HG03103 (cell line): Measurements from ENCODE around the gene PMPCB.
"Not testable (repeated sequence)": the region's sequence is repeated elsewhere in the genome, so short reads cannot be mapped to it uniquely, and the experiment has no call there.

Source experiments
- ATAC-seq: cut with Tn5 transposase; IDR thresholded peaks from one replicate; pipeline ENCODE4 v1.9.1; 2021; ENCODE audit warnings: low read depth; ENCODE audit not compliant: unreplicated experiment

PMPCB gene, protein sequence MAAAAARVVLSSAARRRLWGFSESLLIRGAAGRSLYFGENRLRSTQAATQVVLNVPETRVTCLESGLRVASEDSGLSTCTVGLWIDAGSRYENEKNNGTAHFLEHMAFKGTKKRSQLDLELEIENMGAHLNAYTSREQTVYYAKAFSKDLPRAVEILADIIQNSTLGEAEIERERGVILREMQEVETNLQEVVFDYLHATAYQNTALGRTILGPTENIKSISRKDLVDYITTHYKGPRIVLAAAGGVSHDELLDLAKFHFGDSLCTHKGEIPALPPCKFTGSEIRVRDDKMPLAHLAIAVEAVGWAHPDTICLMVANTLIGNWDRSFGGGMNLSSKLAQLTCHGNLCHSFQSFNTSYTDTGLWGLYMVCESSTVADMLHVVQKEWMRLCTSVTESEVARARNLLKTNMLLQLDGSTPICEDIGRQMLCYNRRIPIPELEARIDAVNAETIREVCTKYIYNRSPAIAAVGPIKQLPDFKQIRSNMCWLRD

DNA sequence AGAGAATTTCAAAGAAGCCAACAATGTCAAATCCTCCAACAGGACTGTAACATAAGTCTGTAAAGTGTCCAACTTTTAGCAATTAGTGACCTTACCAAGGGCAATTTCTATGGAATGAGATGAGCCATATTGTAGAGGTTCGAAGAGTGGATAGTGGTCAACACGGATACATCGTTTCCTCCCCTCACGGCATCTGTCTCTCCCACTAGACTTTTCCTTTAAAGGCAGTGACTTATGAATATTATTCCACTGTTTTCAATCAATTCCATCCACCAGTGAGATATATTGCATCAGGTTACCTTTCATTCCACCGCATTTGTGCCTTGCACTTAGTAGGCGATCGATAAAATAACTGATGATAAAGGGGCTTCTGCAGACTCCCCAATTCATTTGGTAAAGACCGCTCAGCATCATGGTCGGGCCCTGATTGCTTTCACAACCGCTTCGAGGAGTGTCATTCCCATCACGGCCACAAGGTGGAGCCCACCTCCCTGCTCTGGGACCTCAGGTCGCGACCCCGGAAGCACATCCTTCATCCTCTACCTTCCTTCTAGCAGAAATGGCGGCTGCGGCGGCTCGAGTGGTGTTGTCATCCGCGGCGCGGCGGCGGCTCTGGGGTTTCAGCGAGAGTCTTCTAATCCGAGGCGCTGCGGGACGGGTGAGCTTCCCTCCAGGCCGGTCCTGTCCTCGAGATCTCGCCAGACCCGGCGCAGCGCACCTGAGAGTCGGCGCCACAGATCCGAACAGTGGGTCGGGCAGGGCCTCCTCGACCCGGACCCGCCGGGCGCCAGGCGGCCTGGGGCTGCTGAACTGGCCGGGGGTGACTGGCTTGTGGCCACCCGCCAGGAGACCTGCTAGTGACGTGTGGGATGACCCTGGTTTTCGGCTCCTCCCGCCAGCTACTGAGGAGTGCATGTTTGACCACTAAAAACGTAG, at the start of gene PMPCB:
TSS of gene PMPCB (plus strand) at position 535 of the 936 bp plus-strand sequence. CDS start at position 560, 25 bp downstream.
- ATAC-seq: peak; percentile 95

DNA sequence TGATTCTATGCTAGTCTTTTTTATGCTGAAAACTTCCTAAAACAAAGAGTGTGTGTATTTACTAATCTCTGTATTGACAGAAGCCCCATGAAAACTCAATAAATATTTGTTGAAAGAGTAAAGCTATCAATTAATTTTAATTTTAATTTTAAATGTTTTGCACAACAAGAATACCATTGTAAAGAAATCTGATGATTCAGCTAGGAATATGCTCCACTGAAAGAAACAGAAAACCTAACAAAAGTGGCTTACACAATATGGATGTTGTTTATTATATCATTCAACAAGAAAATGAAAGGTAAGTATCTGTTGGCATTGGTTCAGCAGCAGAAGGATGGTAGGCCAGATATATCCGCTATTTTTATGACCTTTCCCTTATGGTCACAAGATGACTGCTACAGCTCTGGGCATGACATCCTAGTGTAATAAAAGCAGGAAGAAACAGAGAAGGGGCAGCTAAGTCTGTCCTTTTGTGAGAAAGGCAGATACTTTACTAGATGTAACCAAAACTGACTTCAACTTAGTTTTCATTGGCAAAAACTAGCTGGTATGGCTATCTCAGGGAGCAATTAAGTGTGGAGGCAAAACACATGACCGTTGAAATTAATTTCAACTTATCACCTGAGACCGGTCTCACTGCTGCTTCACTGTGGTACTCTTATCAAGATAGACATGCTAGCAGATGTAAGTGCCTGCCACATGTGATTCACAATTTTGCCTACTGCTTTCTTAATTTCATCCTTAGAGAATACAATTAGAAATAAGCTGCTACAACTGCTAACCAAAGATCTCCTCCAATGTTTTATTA, 43.3 kb upstream of the PMPCB start:
- not testable (repeated sequence) for ATAC-seq

DNA sequence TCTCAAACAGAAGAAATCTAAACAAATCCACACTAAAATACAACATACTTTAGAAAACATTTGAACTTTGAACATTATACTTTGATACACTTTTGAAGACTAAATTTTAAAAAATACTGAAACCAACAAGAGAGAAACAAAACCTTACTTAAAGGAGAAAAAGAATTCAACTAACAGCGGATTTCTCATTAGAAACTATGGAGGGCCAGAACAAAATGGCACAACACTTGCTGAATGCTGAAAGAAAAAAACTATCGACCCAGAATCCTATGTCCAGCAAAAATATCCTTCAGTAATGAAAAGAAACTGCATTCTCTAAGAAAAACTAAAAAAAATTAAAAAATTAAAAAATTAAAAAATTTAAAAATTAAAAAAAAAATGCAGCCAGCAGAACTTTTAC, 33.2 kb upstream of the PMPCB start:
- ATAC-seq: not testable (repeated sequence)

DNA sequence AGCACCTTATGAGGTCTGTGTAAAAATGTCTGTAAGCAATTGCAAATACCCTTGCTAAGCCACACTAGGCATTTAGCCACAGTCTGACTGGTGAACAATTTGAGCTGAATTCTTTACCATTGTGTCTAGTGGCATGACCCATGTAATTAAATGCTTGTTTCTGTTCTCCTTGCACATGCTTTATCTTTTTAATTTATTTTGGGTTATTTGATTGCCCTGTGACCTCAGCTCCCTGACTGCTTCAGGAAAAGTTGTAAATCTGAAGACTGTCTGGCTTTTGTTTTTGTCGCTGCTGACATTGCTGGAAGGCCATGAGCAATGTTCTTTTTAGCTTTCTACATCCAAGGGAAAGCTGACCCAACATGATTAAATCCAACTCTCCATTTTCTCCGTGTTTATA, 31.0 kb upstream of the PMPCB start:
- not testable (repeated sequence) for ATAC-seq

DNA sequence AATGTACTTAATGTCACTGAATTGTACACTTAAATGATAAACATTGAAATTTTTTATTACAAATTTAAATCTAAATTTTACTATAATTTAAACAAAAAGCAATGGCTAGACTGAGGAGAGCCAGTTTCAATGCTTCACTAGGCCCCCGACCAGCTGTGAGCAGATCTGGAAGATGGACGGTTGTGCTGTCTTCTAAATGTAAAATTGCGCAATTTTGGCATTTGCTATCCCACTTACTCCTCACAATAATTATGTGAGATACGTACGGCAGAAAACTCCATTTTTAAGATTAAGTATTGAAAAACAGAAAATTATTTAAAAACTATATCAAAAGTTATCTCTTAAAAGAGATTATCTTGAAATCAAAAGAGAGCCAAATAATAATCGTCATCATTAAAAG, 23.9 kb upstream of the PMPCB start:
- ATAC-seq: not testable (repeated sequence)

DNA sequence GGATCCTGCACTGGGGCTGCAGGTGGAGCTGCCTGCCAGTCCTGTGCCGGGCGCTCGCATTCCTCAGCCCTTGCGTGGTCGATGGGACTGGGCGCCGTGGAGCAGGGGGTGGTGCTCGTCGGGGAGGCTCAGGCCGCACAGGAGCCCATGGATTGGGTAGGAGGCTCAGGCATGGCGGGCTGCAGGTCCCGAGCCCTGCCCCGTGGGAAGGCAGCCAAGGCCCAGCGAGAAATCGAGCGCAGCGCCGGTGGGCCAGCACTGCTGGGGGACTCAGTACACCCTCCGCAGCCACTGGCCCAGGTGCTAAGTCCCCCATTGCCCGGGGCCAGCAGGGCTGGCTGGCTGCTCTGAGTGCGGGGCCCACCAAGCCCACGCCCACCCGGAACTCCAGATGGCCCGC, 22.4 kb upstream of the PMPCB start:
- ATAC-seq: not testable (repeated sequence)

GRCh38 chr7:103278195-103278594, 19.0 kb upstream of the PMPCB start:
- not testable (repeated sequence) for ATAC-seq

GRCh38 chr7:103279636-103279962, 17.6 kb upstream of the PMPCB start:
- peak; percentile 26 for ATAC-seq

DNA sequence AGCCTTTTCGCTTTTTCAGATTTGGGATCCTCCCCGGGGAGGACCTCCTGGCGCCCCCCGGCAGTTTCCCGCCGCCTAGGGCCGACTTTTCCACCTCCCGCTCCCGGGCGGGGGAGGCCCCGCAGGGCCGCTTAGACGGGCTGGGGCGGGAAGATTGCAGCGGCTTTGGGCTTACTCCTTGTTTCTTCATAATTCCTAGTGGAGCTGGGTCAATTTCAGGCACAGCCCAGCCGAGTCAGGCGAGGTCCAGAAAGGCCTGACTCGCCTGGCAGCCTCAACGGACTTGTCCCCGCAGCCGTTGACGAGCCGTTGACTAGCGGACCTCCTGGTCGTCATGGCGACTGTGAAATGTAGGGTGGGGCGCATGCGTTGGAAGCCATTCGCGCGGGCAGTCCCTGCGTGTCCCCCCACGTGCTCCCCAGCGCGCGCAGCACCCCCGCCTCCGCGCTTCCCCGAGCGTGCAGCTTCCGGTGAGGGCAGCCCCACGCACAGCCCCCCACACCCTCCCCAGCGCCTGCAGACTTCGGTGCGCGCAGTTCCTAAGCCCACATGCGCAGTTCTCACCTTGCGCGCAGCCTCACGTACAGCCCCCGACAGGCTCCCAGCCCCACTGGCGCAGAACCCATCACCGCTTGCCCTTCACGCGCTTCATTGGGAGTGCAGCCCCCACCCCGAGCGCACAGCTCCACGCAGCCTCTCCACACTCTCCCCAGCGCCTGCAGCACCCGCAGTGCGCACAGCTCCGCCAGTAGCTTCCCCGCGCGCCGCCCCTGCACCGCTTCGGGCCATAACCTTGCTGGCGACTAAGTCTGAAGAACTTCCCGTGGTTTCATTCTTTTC, 17.1 kb upstream of the PMPCB start:
- peak; percentile 94 for ATAC-seq

- ATAC-seq: not testable (repeated sequence)
These were observed 16.5 kb upstream of the PMPCB start for GRCh38 chr7:103280803-103281155.

DNA sequence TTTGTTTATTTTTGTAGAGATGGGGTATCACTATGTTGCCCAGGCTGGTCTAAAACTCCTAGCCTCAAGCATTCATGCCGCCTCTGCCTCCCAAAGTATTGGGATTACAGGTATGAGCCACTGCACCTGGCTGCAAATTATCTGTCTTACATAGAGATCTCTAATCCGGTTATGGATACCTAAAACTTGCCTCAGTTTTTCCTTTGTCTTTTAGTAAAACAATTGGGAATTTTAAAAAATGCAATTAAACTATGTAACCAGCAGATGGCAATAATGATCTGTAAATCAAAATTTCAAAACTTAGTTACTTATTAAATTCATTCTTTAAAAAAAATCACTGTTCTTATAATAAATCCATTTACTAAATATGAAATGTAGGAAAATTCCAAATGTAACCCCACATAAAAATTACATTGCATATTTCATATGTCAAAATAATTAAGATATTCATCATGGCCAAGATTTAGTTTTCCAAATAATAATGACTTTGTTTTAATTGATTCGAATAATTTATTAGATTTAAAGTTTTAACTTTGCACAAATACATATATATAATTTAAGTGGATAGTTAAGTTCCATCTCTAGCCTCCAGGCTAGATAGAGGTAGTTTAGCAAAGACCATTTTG, 14.3 kb upstream of the PMPCB start:
- not testable (repeated sequence) for ATAC-seq

DNA sequence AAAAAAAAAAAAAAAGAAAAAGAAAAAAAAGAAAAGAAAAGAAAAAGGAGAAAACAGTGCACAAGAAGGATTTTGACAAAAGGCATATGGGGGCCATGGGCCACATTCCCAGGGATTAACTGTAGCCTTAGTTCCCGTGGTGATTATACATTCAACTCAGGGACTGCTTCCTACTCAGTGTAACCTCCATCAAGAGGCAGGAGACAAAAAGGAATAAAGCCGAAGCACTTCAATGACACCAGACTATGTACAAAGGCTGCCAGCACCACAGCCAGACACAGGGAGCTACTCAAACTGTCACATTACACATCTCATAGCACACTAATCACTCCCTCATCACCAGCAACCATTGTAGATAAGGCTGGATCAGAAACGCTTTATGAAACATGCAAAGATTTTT, 5.1 kb upstream of the PMPCB start:
- no peak for ATAC-seq

DNA sequence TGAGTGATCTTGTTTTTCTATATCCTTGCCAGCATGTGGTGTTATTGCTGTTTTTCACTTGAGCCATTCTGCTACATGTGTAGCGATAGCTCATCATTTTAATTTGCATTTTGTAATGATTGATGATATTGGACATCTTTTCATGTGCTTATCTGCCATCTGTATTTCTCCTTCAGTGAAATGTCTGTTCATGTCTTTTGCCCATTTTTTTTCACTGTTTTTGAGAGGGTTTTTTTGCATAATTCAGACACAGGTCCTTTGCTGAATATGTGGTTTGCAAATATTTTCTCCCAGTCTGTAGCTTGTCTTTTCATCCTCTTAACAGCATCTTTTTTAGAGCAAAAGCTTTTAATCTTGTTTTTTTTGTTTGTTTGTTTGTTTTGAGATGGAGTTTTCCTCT, 3.7 kb upstream of the PMPCB start:
- ATAC-seq: no peak

DNA sequence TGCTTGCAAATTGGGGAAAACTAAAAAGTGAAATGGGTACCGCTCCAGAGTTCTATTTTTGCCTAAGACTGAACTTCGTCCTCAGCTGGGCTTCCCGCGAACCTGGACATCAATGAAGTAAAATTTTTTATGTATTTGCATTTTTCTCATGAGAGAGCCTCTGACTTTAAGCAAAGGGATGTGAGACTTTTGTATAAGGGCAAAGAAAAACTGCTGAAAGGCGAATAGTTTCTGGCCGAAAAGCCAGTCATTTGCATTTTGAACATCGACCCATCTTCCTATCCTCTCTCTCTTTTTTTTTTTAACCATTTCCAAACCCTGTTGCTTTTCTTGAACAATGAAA, 573 bp downstream of the PMPCB start:
- ATAC-seq: no peak

- no peak for ATAC-seq
These were observed 2.4 kb downstream of the PMPCB start for GRCh38 chr7:103299660-103300059.

- no peak for ATAC-seq
These were observed 4.2 kb downstream of the PMPCB start for GRCh38 chr7:103301441-103301840.

DNA sequence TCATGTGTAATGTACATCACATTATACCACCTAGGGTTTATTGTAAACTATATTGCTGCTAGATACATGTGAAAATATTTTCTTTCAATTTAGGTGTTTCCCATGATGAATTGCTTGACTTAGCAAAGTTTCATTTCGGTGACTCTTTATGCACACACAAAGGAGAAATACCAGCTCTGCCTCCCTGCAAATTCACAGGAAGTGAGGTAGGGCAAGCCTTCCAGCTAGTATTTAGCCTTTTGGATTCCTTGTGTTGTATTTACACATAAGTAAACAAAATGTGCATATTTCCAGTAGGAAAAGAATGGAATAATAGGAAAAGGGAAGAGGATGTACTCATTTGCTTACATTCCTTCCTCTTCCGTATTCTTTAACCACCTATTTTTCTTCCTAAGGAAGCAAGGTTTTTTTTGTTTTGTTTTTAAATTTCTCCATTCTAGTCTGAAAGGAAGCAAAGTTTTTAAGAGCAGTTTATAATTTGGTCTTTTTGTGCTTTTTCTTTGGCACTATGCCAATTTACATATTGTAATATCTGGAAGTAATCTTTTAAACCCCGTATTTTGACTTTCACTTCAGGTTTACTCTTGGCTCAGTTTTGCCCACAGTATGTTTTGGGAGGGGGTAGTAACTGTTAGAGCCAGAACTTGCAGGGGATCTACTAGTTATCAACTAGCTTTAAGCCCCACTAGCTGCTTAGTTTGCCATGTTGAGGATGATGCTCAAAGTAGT, 10.4 kb downstream of the PMPCB start:
- ATAC-seq: no peak

DNA sequence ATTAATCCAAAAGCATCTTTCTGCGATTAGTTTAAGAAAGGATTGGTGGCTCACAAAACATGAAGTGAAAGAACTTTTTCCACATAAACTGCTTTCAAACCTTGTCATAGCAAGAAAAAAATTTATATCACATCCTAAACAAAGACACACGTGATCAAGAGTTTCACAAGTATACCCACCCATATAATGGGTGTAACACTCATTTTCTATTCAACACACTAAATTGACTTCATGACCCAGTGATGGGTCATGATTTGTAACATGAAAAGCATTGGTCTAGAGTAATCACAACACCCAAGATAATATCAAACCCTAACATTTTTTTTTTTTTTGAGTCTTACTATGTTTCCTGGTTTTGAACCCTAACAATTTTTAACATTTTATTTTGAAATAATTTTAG, 17.6 kb downstream of the PMPCB start:
- ATAC-seq: no peak
